Stomach (tissue), 9 donors: ENCODE measurements around the gene EAF1. TPM values are rescaled to one million over a fixed set of nuclear protein-coding genes. Genes with fewer than 3 reads are reported as not detected.
"Not testable (repeated sequence)": the region's sequence is repeated elsewhere in the genome, so short reads cannot be mapped to it uniquely, and the experiment has no call there.

ENCODE experiments used
- DNase-seq, 2 donors: peaks; one replicate each; pipeline versions ENCODE4 v3.0.0 to v3.0.0-alpha.2; 2013 to 2019
- H3K27ac ChIP-seq, 5 donors: fragments of 200-600 bp in 4 of 5; sonication (generic) in 4 of 5; one replicate each; pipeline ENCODE4 v1.5.1; 2013 to 2019; ENCODE audit warnings: mild to moderate bottlenecking in 1 of 5, moderate library complexity in 1 of 5
- H3K27me3 ChIP-seq, 3 donors: fragments of 200-600 bp; sonication (generic); one replicate each; pipeline ENCODE4 v1.5.1; 2017 to 2019; ENCODE audit warnings: mixed run types in 1 of 3
- H3K36me3 ChIP-seq, 4 donors: fragments of 200-600 bp; sonication (generic); 1 replicate in 3 of 4; 2 replicates in 1 of 4; pipeline ENCODE4 v1.5.1; 2016 to 2019
- H3K4me1 ChIP-seq, 4 donors: fragments of 200-600 bp; sonication (generic); one replicate each; pipeline ENCODE4 v1.5.1; 2016 to 2019
- H3K4me3 ChIP-seq, 4 donors: fragments of 200-600 bp; sonication (generic) in 3 of 4; one replicate each; pipeline ENCODE4 v1.5.1; 2016 to 2019; ENCODE audit warnings: mild to moderate bottlenecking in 1 of 4
- H3K9me3 ChIP-seq, 4 donors: fragments of 200-600 bp; sonication (generic); one replicate each; pipeline ENCODE4 v1.5.1; 2016 to 2019
- CTCF ChIP-seq, 7 experiments: fragments of 450-650 bp in 4 of 7; fragments of 200-600 bp in 3 of 7; sonication (generic) in 3 of 7; IDR thresholded peaks; one replicate each; pipeline ENCODE4 v1.5.1; 2016 to 2019; ENCODE audit warnings: antibody characterized with exemption in 7 of 7, control low read depth in 2 of 7, mild to moderate bottlenecking in 1 of 7
- EP300 ChIP-seq: sonication (generic); formaldehyde crosslinking; IDR thresholded peaks from one replicate; pipeline ENCODE4 v1.6.1; 2017; ENCODE audit warnings: antibody characterized with exemption
- POLR2A ChIP-seq, 4 donors: fragments of 450-650 bp; IDR thresholded peaks; one replicate each; pipeline ENCODE4 v1.6.1; 2016; ENCODE audit warnings: antibody characterized with exemption in 4 of 4, control low read depth in 2 of 4, mild to moderate bottlenecking in 1 of 4, moderate library complexity in 1 of 4
- POLR2AphosphoS5 ChIP-seq, 3 donors: sonication (generic); formaldehyde crosslinking; IDR thresholded peaks; one replicate each; pipeline ENCODE4 v1.6.1; 2016; ENCODE audit warnings: antibody characterized with exemption in 3 of 3
- WGBS, 5 donors: extraction: QIAGEN DNeasy Blood & Tissue Kit in 3 of 5; methylation state at CpG; one replicate each; pipeline versions ENCODE4 v1.1.5 to v1.1.7; 2013 to 2018; 5-methylcytosine and 5-hydroxymethylcytosine counted together
- intact Hi-C: fragments of 100-400 bp; cut with DNase I; formaldehyde crosslinking; loops from one replicate; pipeline ENCODE4 v1.15.1; 2023; ENCODE audit warnings: low total_unique reads
- polyA plus RNA-seq, 3 donors: library from polyadenylated mRNA; stranded (reverse); fragments of 200-250 nt; gene quantifications; one replicate each; pipeline ENCODE4 v1.2.3, GENCODE V29; 2013
- total RNA-seq, 5 donors: library from RNA; depleted of rRNA; stranded (reverse); fragments of >200 nt; gene quantifications; one replicate each; pipeline versions ENCODE4 v1.1.0 to v1.2.3, GENCODE V29; 2014 to 2016
- donor health status: healthy with polysubstance abuse.
- donor health status: Bipolar disorder and iron deficiency.
- donor health status: healthy.

EAF1 gene
- total and polyA plus RNA-seq, 8 donors = 1.8 to 62.9 (median 15.9) TPM

DNA sequence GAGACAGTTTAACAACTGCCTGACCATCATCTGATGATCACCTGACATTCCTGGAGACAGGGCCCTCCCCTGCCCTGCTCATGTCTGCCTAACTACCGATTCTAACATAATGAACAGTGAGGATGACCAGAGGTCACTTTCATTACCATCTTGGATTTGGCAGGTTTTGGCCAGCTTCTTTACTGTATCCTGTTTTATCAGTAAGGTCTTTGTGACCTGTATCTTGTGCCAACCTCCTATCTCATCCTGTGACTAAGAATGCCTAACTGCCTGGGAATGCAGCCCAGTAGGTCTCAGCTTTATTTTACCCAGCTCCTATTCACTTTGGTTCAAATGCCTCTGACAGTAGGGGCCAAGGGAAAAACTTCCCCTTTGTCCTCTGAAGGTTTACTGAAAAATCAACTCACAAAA lies 40.2 kb upstream of the EAF1 start:
- no peak overlapping the region for H3K4me3 ChIP-seq
- 52 to 78% (median 68%) methylated on average over 1 of the region's 1 CpG for WGBS, 5 donors
- no peak for TF ChIP-seq CTCF (IDR thresholded peaks at IDR 0.05)
- no peak for TF ChIP-seq POLR2A (IDR thresholded peaks at IDR 0.05)
- TF ChIP-seq POLR2AphosphoS5 (IDR thresholded peaks at IDR 0.05) = no peak
- no peak for TF ChIP-seq EP300
- H3K9me3 ChIP-seq = peaks cover 0 to 14% (median 11%) of the 10 kb centered on the region in 4 donors
- no peak for DNase-seq
- no peaks in the 10 kb centered on the region for H3K27me3 ChIP-seq
- H3K36me3 ChIP-seq = no peaks in the 10 kb centered on the region
- H3K4me1 ChIP-seq = no peaks in the 10 kb centered on the region
- intact Hi-C loops = loop anchor here (10.0 kb wide), 1 partner anchor 182 kb away; the partner anchor contains the start of gene CAPN7
- no peak overlapping the region for H3K27ac ChIP-seq

DNA sequence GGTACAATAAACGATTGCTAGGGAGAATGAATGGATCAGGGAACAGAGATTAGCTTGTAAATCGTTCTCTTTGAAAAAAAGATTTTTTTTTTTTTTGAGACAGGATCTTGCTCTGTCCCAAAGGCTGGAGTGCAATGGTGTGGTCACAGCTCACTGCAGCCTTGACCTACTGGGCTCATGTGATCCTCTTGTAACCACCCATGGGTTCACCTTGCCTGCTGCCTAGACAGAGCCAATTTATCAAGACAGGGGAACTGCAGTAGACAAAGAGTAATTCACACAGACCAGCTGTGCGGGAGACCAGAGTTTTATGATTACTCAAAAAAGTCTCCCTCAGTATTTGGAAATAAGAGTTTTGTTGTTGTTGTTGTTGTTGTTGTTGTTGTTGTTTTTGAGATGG lies 39.7 kb upstream of the EAF1 start:
- Histone ChIP-seq H3K9me3 (peaks cover 0 to 14% (median 11%) of the 10 kb centered on the region in 4 donors), H3K4me1 (no peaks in the 10 kb centered on the region), H3K27me3 (no peaks in the 10 kb centered on the region), H3K36me3 (no peaks in the 10 kb centered on the region), H3K27ac (no peak overlapping the region), H3K4me3 (no peak overlapping the region)
- no peak for TF ChIP-seq POLR2A (IDR thresholded peaks at IDR 0.05)
- TF ChIP-seq EP300 = no peak
- no peak for TF ChIP-seq POLR2AphosphoS5 (IDR thresholded peaks at IDR 0.05)
- TF ChIP-seq CTCF (IDR thresholded peaks at IDR 0.05) = no peak
- WGBS, 5 donors = 77 to 90% (median 87%) methylated on average over 3 of the region's 3 CpGs
- intact Hi-C loops = loop anchor here (10.0 kb wide), 1 partner anchor 183 kb away; the partner anchor contains the start of gene CAPN7
- DNase-seq = no peak

- not testable (repeated sequence) for H3K27me3 ChIP-seq, H3K4me3 ChIP-seq, H3K27ac ChIP-seq, DNase-seq, H3K36me3 ChIP-seq, H3K4me1 ChIP-seq
- 83 to 93% (median 92%) methylated on average over 3 of the region's 3 CpGs for WGBS, 5 donors
- peaks cover 0 to 14% (median 11%) of the 10 kb centered on the region in 4 donors for H3K9me3 ChIP-seq
- intact Hi-C loops = loop anchor here (10.0 kb wide), 1 partner anchor 184 kb away; the partner anchor contains the start of gene CAPN7
Measured at GRCh38 chr3:15388335-15388734, 39.1 kb upstream of the EAF1 start.

DNA sequence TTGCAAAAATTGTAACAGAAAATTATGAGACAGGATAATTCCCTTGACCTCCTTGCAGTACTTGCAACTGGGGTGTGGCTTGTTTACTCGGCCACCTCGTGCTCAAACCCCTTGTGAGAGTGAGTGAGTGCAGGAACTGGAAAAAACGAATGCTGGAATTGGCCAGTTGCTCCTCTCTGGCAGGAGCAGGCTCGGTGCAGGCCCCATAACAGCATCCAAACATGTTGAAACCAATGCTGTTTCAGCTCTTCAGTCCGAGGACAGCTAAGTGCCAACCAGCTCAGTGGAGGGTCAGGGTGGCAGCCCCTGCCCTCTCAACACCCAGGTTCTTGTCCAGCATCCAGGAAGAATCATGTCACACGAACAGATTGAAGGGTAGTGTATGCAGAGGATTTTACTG lies 36.9 kb upstream of the EAF1 start:
- no peak for DNase-seq
- Histone ChIP-seq H3K27me3 (no peaks in the 10 kb centered on the region), H3K27ac (no peak overlapping the region), H3K36me3 (no peaks in the 10 kb centered on the region), H3K4me1 (no peaks in the 10 kb centered on the region), H3K9me3 (peaks cover 0 to 14% (median 11%) of the 10 kb centered on the region in 4 donors), H3K4me3 (no peak overlapping the region)
- WGBS, 5 donors = 51 to 60% (median 57%) methylated on average over 6 of the region's 6 CpGs
- intact Hi-C loops = no loop called here
- TF ChIP-seq POLR2A (IDR thresholded peaks at IDR 0.05) (no peak), POLR2AphosphoS5 (IDR thresholded peaks at IDR 0.05) (no peak), EP300 (no peak), CTCF (IDR thresholded peaks at IDR 0.05) (no peak)

DNA sequence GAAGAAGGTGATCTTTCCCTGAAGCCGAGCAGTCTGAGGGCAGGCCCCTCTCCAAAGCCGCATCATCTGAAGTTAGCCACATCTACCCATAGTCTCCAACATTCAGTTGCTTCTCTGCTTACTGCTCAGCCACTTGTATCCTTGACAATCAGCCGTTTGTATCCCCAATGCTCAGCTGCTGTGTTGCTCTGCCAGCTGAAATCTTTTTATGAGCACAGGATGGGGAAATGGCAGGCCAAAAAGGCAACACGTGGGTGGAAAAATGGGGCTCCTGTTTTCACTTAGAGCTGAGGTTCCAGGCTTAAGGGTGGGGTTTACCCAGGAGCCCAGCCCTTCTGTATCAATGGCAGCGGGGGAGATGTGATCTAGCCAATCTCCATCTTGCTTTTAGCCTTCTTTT lies 36.4 kb upstream of the EAF1 start:
- 80 to 88% (median 82%) methylated on average over 5 of the region's 5 CpGs for WGBS, 5 donors

GRCh38 chr3:15393252-15393651 lies 34.1 kb upstream of the EAF1 start:
- intact Hi-C loops, H3K36me3 ChIP-seq, H3K27me3 ChIP-seq, H3K4me1 ChIP-seq, H3K27ac ChIP-seq, H3K9me3 ChIP-seq, DNase-seq, H3K4me3 ChIP-seq: not testable (repeated sequence)
- WGBS, 5 donors = 82 to 97% (median 88%) methylated on average over 2 of the region's 2 CpGs

More for the DNA sequence above, 36.4 kb upstream of the EAF1 start:
- Histone ChIP-seq H3K4me1 (no peaks in the 10 kb centered on the region), H3K27me3 (no peaks in the 10 kb centered on the region), H3K27ac (no peak overlapping the region), H3K36me3 (no peaks in the 10 kb centered on the region), H3K4me3 (no peak overlapping the region), H3K9me3 (peaks cover 0 to 13% (median 9%) of the 10 kb centered on the region in 4 donors)
- intact Hi-C loops = no loop called here
- TF ChIP-seq POLR2A (IDR thresholded peaks at IDR 0.05) = no peak
- no peak for TF ChIP-seq POLR2AphosphoS5 (IDR thresholded peaks at IDR 0.05)
- no peak for TF ChIP-seq EP300
- DNase-seq = no peak
